HepG2 (cell line): ENCODE data around the gene GJD3. TPM values are rescaled to one million over a fixed set of nuclear protein-coding genes. Genes with fewer than 3 reads are reported as not detected.

Experiments used
- ATAC-seq: fragments of 200-7000 bp; cut with Tn5 transposase; 3 replicates; pipeline ENCODE4 v1.9.1; 2020; ENCODE audit warnings: mild to moderate bottlenecking, moderate library complexity
- BruUV-seq: library from RNA; stranded (reverse); fragments of 400-500 nt; replicated peaks from 2 replicates; lab custom pipeline; 2021; lab: Mats Ljungman, UMichigan
- CTCF ChIA-PET: fragments of 300-600 bp; formaldehyde crosslinking; extraction: SDS; loops from one replicate; lab custom pipeline; 2021; ENCODE audit warnings: low total read pairs, inconsistent platforms, low intra/inter-chr PET ratio; lab: Yijun Ruan, JAX
- POLR2A ChIA-PET: fragments of 350-600 bp; sonication (Branson Sonifier 250); formaldehyde crosslinking; loops from one replicate; lab custom pipeline; 2020; ENCODE audit warnings: antibody characterized with exemption, inconsistent platforms; lab: Yijun Ruan, JAX
- DNase-seq: peaks from one replicate; pipeline ENCODE4 v3.0.0-alpha.2; 2015; ENCODE audit warnings: low spot score
- FAIRE-seq: peaks from 3 replicates; lab custom pipeline; 2011; peaks lifted over from hg19 to GRCh38; lab: Jason Lieb, UNC
- H2AFZ ChIP-seq: one replicate; pipeline ENCODE4 v1.6.1; 2011; ENCODE audit warnings: low read length, inconsistent platforms
- H3K27ac ChIP-seq: fragments of 300-600 bp; 3 replicates; pipeline ENCODE4 v1.8.0; 2011; ENCODE audit warnings: mixed run types, mild to moderate bottlenecking, mixed read lengths, low read length, inconsistent platforms; ENCODE audit not compliant: insufficient read depth; ENCODE audit errors: extremely low read length
- H3K27me3 ChIP-seq, 2 experiments: fragments of 200-600 bp in 1 of 2; 2 replicates in 1 of 2; 3 replicates in 1 of 2; pipeline versions ENCODE4 v1.6.0 to v1.8.0; 2011; ENCODE audit warnings: low read length in 2 of 2, mild to moderate bottlenecking in 2 of 2, moderate library complexity in 2 of 2, inconsistent platforms in 1 of 2; ENCODE audit not compliant: insufficient read depth in 2 of 2, control insufficient read depth in 1 of 2
- H3K36me3 ChIP-seq, 2 experiments: fragments of 200-600 bp in 1 of 2; replicated peaks in 1 of 2; 2 replicates in 1 of 2; 3 replicates in 1 of 2; pipeline versions ENCODE4 v1.5.1 to v1.8.0; 2011; ENCODE audit warnings: low read length in 2 of 2, inconsistent platforms in 1 of 2; ENCODE audit not compliant: insufficient read depth in 2 of 2, control insufficient read depth in 1 of 2
- H3K4me1 ChIP-seq: 2 replicates; pipeline ENCODE4 v1.5.1; 2012; ENCODE audit warnings: low read length, inconsistent platforms; ENCODE audit not compliant: insufficient read depth
- H3K4me2 ChIP-seq: 2 replicates; pipeline ENCODE4 v1.6.0; 2011; ENCODE audit warnings: low read depth, low read length, inconsistent platforms
- H3K4me3 ChIP-seq, 3 experiments: fragments of 200-600 bp in 1 of 3; sonication (generic), shearing (Covaris generic) in 1 of 3; replicated peaks in 1 of 3; 2 replicates each; pipeline ENCODE4 v1.5.1; 2011 to 2016; ENCODE audit warnings: low read length in 3 of 3, inconsistent platforms in 2 of 3, low read depth in 2 of 3, mild to moderate bottlenecking in 2 of 3, control low read depth in 1 of 3, mixed read lengths in 1 of 3; ENCODE audit not compliant: insufficient read depth in 1 of 3
- H3K79me2 ChIP-seq: one replicate; pipeline ENCODE4 v1.6.1; 2011; ENCODE audit warnings: low read length, inconsistent platforms; ENCODE audit not compliant: insufficient read depth
- H3K9ac ChIP-seq: 2 replicates; pipeline ENCODE4 v1.6.0; 2011; ENCODE audit warnings: mild to moderate bottlenecking, low read depth, low read length, inconsistent platforms; ENCODE audit not compliant: insufficient read depth
- H3K9me3 ChIP-seq: 2 replicates; pipeline ENCODE4 v1.5.1; 2012; ENCODE audit warnings: mild to moderate bottlenecking, low read length
- H4K20me1 ChIP-seq: 2 replicates; pipeline ENCODE4 v1.6.0; 2011; ENCODE audit warnings: inconsistent platforms, mild to moderate bottlenecking, low read length, moderate library complexity; ENCODE audit not compliant: insufficient read depth
- ATF7 ChIP-seq, 2 experiments: fragments of 450-650 bp in 1 of 2; sonication (generic) in 1 of 2; formaldehyde crosslinking in 1 of 2; IDR thresholded peaks; 2 replicates each; pipeline versions ENCODE4 v1.4.0 to v1.6.1; 2016 to 2020; ENCODE audit warnings: antibody characterized with exemption in 1 of 2, mild to moderate bottlenecking in 1 of 2, missing genetic modification reagents in 1 of 2
- SOX6 ChIP-seq, 2 experiments: fragments of 450-650 bp in 1 of 2; sonication (generic) in 1 of 2; formaldehyde crosslinking in 1 of 2; IDR thresholded peaks; 2 replicates each; pipeline versions ENCODE4 v1.4.0 to v1.6.1; 2017 to 2020; ENCODE audit warnings: antibody characterized with exemption in 1 of 2, mild to moderate bottlenecking in 1 of 2, missing genetic modification reagents in 1 of 2
- ZNF160 ChIP-seq: sonication (generic); formaldehyde crosslinking; IDR thresholded peaks from 2 replicates; pipeline ENCODE4 v1.8.0; 2022; ENCODE audit warnings: mild to moderate bottlenecking, inconsistent platforms, missing genetic modification reagents
- ZNF251 ChIP-seq: sonication (generic); formaldehyde crosslinking; IDR thresholded peaks from 2 replicates; pipeline ENCODE4 v1.9.0; 2021; ENCODE audit warnings: mild to moderate bottlenecking, missing genetic modification reagents
- ZNF318 ChIP-seq: sonication (generic); formaldehyde crosslinking; IDR thresholded peaks from 2 replicates; pipeline ENCODE4 v1.4.0; 2020; ENCODE audit warnings: mild to moderate bottlenecking, missing genetic modification reagents
- ZNF576 ChIP-seq: sonication (generic); formaldehyde crosslinking; IDR thresholded peaks from 2 replicates; pipeline ENCODE4 v1.4.0; 2020; ENCODE audit warnings: mild to moderate bottlenecking, missing genetic modification reagents
- ZNF652 ChIP-seq: IDR thresholded peaks from 2 replicates; pipeline ENCODE4 v1.6.1; 2016; ENCODE audit warnings: low read depth, borderline replicate concordance
- ZNF746 ChIP-seq: sonication (generic); formaldehyde crosslinking; IDR thresholded peaks from 2 replicates; pipeline ENCODE4 v1.8.0; 2022; ENCODE audit warnings: mild to moderate bottlenecking, missing genetic modification reagents
- WGBS: methylation state at CpG from one replicate; pipeline ENCODE4 v1.1.6; 2017; ENCODE audit warnings: low lambda C conversion rate; 5-methylcytosine and 5-hydroxymethylcytosine counted together
- in situ Hi-C: cut with HindIII; loops from 2 replicates; pipeline ENCODE4 v1.10.0; 2017; ENCODE audit warnings: low pct_unique_long_range_greater_than_20kb; ENCODE audit not compliant: extremely low pct_ligation_motif_present
- intact Hi-C: fragments of 100-400 bp; cut with micrococcal nuclease; formaldehyde crosslinking; loops from one replicate; pipeline ENCODE4 v1.10.0; 2022; ENCODE audit not compliant: unreplicated experiment
- polyA plus RNA-seq, 8 experiments: library from polyadenylated mRNA; depleted of rRNA in 3 of 8; stranded (reverse) in 7 of 8; unstranded in 1 of 8; fragments of >200 nt; fragmentation: Illumina TruSeq in 4 of 8; extraction: Trizol in 4 of 8; gene quantifications; 2 replicates each; pipeline versions ENCODE4 v1.2.1 to v1.2.3, GENCODE V29; 2011 to 2016; ENCODE audit warnings: low read depth in 4 of 8, missing spikeins in 1 of 8, mixed read lengths in 1 of 8; ENCODE audit not compliant: insufficient read depth in 1 of 8
- total RNA-seq, 5 experiments: library from RNA; depleted of rRNA; stranded (reverse); fragments of >200 nt; fragmentation: Illumina TruSeq; extraction: Trizol; gene quantifications; 2 replicates each; pipeline ENCODE4 v1.2.3, GENCODE V29; 2016; ENCODE audit warnings: low read depth in 1 of 5

GJD3 gene
- total and polyA plus RNA-seq, 2 of the 13 experiments (the other 11 are each of a cell fraction or from before 2014, with no cell fraction given): not detected

GRCh38 chr17:40372031-40372430 lies 7.5 kb upstream of the GJD3 start:
- no peaks in the 10 kb centered on the region for H3K27me3 ChIP-seq
- FAIRE-seq (no peak), ATAC-seq (no peak), DNase-seq (no peak)
- no peak overlapping the region for H3K9ac ChIP-seq
- no peak overlapping the region for H3K4me3 ChIP-seq
- H2AFZ ChIP-seq: no peak overlapping the region
- no peak overlapping the region for H3K27ac ChIP-seq
- BruUV-seq: no TSS peak
- WGBS: 91% methylated on average over 2 of the region's 2 CpGs
- H3K4me1 ChIP-seq: peaks cover 22% of the 10 kb centered on the region
- TF ChIP-seq ZNF318 (no peak), ZNF160 (no peak), ZNF576 (CRISPR knock-in tag) (no peak), ZNF746 (CRISPR knock-in tag) (no peak), SOX6 (IDR thresholded peaks at IDR 0.05) (no peak), SOX6 (CRISPR knock-in tag; IDR thresholded peaks at IDR 0.05) (no peak), ZNF652 (CRISPR knock-in tag) (no peak), ZNF251 (CRISPR knock-in tag) (no peak), ATF7 (IDR thresholded peaks at IDR 0.05) (no peak), ATF7 (CRISPR knock-in tag; IDR thresholded peaks at IDR 0.05) (no peak)
- H4K20me1 ChIP-seq: no peaks in the 10 kb centered on the region
- in situ Hi-C loops (no loop called here), intact Hi-C loops (no loop called here)
- CTCF ChIA-PET: no interaction called here
- POLR2A ChIA-PET: no interaction called here
- peaks cover 6% of the 10 kb centered on the region; the same call in 1 of the 2 replicates for H3K9me3 ChIP-seq
- H3K79me2 ChIP-seq: no peaks in the 10 kb centered on the region
- H3K4me2 ChIP-seq: 0 out of 2 replicates have a peak overlapping the region, but pooled peaks have one; percentile 13
- no peaks in the 10 kb centered on the region for H3K36me3 ChIP-seq
